Measurements from ENCODE around the gene PABPC1L.
A peak's percentile ranks its signal among the peaks of the same experiment; 100 is the strongest.

The PABPC1L gene

DNA sequence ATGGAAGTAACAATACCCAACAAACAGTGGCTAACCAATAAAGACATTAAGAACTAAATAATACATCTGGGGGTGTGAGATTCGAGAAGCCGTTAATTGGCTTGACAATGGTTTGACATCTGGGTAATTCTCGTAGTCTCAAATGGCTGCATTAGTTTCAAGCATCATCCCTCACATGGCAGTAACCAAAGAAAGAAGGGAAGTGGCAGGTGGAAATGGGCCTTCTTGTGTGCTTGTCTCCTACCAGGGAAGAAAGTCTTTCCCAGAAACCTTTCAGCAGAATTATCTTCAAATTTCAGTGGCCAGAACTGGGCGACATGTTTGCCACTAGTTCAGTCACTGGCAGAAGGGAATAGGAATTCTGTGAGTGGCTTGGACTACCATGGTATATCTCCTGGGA, 66.8 kb downstream of the PABPC1L start:
- Histone ChIP-seq H3K27ac (ENCODE audit: insufficient read depth, low read length, poor library complexity, severe bottlenecking) (peak overlapping the region; percentile 88), H3K36me3 (ENCODE audit: control insufficient read depth, insufficient read depth, low read length) (peaks cover 50% of the 10 kb centered on the region), H3K4me1 (ENCODE audit: control insufficient read depth, insufficient read depth, low read length, poor library complexity, severe bottlenecking) (peaks cover 59% of the 10 kb centered on the region), H3K4me3 (ENCODE audit: insufficient read depth, low read depth, low read length, poor library complexity, severe bottlenecking) (no peak overlapping the region), H3K9me3 (ENCODE audit: control insufficient read depth, low read length) (no peaks in the 10 kb centered on the region), H3K27me3 (replicated peaks; ENCODE audit: control insufficient read depth, insufficient read depth, low read length, poor library complexity, severe bottlenecking) (no peaks in the 10 kb centered on the region)
- no peak for DNase-seq

DNA sequence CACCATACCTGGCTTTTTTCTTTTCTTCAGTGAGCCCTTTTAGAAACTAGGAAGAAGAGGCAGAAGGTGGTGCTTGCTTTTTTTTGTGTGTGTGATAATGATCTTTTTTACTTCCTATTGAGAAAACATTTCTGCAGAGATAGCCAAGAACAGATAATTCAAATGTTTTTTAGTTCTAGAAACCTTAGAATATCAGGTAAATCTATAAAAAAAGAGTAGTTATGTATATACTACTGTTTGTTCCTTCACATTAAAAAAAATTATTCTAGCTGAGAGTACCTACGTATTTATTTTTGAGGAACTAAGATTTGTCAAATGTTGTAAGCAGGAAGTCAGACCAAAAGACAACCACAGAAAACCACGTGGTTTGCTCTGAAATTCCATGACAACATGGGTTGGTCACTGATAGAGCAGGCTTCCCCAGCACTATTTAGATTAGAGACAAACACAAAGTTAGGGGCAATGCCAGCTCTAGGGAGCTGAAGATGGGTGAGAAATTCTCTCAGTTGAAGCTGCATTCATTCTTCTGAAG, 69.3 kb downstream of the PABPC1L start:
- Histone ChIP-seq H3K36me3 (ENCODE audit: control insufficient read depth, insufficient read depth, low read length) (peaks cover 54% of the 10 kb centered on the region), H3K27me3 (replicated peaks; ENCODE audit: control insufficient read depth, insufficient read depth, low read length, poor library complexity, severe bottlenecking) (no peaks in the 10 kb centered on the region), H3K4me3 (ENCODE audit: insufficient read depth, low read depth, low read length, poor library complexity, severe bottlenecking) (peak overlapping the region; percentile 16), H3K9me3 (ENCODE audit: control insufficient read depth, low read length) (no peaks in the 10 kb centered on the region), H3K27ac (ENCODE audit: insufficient read depth, low read length, poor library complexity, severe bottlenecking) (peak overlapping the region; percentile 88), H3K4me1 (ENCODE audit: control insufficient read depth, insufficient read depth, low read length, poor library complexity, severe bottlenecking) (peaks cover 63% of the 10 kb centered on the region)
- peak; percentile 60 to 70 (median 64) for DNase-seq

DNA sequence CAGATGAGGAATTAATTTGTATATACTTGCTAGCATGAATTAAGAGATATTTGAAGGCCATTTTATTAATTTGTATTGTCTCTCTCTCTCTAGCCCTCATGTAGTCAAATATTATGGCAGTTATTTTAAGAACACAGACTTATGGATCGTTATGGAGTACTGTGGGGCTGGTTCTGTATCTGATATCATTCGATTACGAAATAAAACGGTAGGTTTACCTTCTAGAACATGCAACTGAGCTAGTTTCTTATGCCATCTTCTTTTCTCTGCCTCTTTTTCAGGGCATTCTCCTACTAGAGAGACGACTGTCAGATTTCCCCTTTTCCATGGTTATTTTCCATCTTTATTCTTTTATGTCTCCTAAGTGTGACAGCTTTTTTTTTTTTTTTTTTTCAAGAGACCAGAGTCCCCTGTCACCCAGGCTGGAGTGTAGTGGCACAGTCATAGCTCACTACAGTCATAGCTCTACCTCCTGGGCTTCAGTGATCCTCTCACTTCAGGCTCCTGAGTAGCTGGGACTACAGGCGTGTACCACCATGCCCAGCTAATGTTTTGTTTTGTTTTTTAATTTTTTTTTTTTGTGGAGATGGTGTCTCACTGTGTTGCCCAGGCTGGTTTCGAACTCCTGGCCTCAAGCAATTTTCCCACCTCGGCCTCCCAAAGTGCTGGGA, 72.0 kb downstream of the PABPC1L start:
- peaks cover 71% of the 10 kb centered on the region for H3K4me1 ChIP-seq (ENCODE audit: control insufficient read depth, insufficient read depth, low read length, poor library complexity, severe bottlenecking)
- H3K9me3 ChIP-seq (ENCODE audit: control insufficient read depth, low read length), result no peaks in the 10 kb centered on the region
- H3K4me3 ChIP-seq (ENCODE audit: insufficient read depth, low read depth, low read length, poor library complexity, severe bottlenecking), result no peak overlapping the region
- H3K36me3 ChIP-seq (ENCODE audit: control insufficient read depth, insufficient read depth, low read length), result peaks cover 40% of the 10 kb centered on the region
- H3K27me3 ChIP-seq (replicated peaks; ENCODE audit: control insufficient read depth, insufficient read depth, low read length, poor library complexity, severe bottlenecking), result no peaks in the 10 kb centered on the region
- peak overlapping the region; percentile 88 for H3K27ac ChIP-seq (ENCODE audit: insufficient read depth, low read length, poor library complexity, severe bottlenecking)
- no peak for DNase-seq

DNA sequence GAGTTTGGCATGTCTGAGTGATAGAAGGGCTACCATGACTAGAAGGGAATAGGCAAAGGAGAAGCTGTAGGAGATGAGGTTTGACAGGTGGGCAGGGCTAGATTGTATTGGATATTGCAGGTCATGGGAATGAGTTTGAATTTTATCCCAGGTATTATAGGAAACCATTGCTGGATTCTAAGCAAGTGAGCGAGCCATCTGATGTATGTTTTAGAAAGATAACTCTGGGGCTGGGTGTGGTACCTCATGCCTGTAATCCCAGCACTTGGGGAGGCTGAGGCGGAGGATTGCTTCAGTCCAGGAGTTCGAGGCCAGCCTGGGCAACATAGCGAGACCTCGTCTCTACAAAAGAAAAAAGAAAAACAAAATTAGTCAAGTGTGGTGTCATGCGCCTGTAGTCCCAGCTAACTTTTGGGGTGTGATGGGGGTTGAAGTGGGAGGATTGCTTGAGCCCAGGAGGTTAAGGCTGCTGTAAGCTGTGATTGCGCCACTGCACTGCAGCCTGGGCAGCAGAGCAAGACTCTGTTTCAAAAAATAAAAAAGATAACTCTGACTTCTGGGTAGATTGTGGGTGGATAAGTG, 73.3 kb downstream of the PABPC1L start:
- Histone ChIP-seq H3K9me3 (ENCODE audit: control insufficient read depth, low read length) (no peaks in the 10 kb centered on the region), H3K27ac (ENCODE audit: insufficient read depth, low read length, poor library complexity, severe bottlenecking) (peak overlapping the region; percentile 43), H3K27me3 (replicated peaks; ENCODE audit: control insufficient read depth, insufficient read depth, low read length, poor library complexity, severe bottlenecking) (no peaks in the 10 kb centered on the region), H3K36me3 (ENCODE audit: control insufficient read depth, insufficient read depth, low read length) (peaks cover 40% of the 10 kb centered on the region), H3K4me3 (ENCODE audit: insufficient read depth, low read depth, low read length, poor library complexity, severe bottlenecking) (no peak overlapping the region), H3K4me1 (ENCODE audit: control insufficient read depth, insufficient read depth, low read length, poor library complexity, severe bottlenecking) (peaks cover 58% of the 10 kb centered on the region)
- no peak for DNase-seq

DNA sequence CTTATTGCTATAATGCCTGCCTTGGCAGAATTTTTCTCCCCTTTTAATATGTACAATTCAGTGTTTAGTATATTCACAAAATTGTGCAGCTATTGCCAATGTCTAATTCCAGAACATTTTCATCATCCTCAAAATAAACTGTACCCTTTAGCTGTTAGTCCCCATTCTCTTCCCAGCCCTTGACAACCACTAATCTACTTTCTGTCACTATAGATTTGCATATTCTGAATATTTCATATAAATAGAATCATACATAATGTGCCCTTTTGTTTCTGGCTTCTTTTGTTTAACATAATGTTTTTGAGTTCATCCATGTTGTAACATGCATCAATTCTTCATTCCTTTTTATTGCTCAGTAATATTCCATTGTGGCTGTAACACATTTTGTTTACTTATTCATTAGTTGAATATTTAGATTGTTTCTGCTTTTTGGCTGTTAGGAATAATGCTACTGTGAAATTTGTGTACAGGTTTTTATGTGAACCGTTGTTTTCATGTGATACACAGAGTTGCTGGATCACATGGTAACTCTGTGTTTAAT, 78.8 kb downstream of the PABPC1L start:
- Histone ChIP-seq H3K4me1 (ENCODE audit: control insufficient read depth, insufficient read depth, low read length, poor library complexity, severe bottlenecking) (peaks cover 23% of the 10 kb centered on the region), H3K4me3 (ENCODE audit: insufficient read depth, low read depth, low read length, poor library complexity, severe bottlenecking) (no peak overlapping the region), H3K27ac (ENCODE audit: insufficient read depth, low read length, poor library complexity, severe bottlenecking) (no peak overlapping the region), H3K27me3 (replicated peaks; ENCODE audit: control insufficient read depth, insufficient read depth, low read length, poor library complexity, severe bottlenecking) (no peaks in the 10 kb centered on the region), H3K36me3 (ENCODE audit: control insufficient read depth, insufficient read depth, low read length) (peaks cover 15% of the 10 kb centered on the region), H3K9me3 (ENCODE audit: control insufficient read depth, low read length) (no peaks in the 10 kb centered on the region)
- no peak for DNase-seq

Data from effector memory CD4-positive, alpha-beta T cell (primary cell).